OCI-LY1 (cell line): Measurements from ENCODE around the gene IGF1R.

ENCODE experiments used
- H2AFZ ChIP-seq: fragments of 200-600 bp; sonication (generic), shearing (Covaris generic); 2 replicates; pipeline ENCODE4 v1.6.0; 2014; ENCODE audit warnings: antibody characterized with exemption, mild to moderate bottlenecking, low read length
- H3F3A ChIP-seq: fragments of 200-600 bp; sonication (generic), shearing (Covaris generic); 2 replicates; pipeline ENCODE4 v1.6.0; 2014; ENCODE audit warnings: mild to moderate bottlenecking, antibody characterized with exemption, low read length, moderate library complexity; ENCODE audit not compliant: insufficient read depth
- H3K27ac ChIP-seq: fragments of 200-600 bp; sonication (generic); 2 replicates; pipeline ENCODE4 v1.5.1; 2014; ENCODE audit warnings: low read length, mixed run types, mild to moderate bottlenecking, low read depth; ENCODE audit not compliant: poor library complexity, severe bottlenecking
- H3K27me3 ChIP-seq: fragments of 200-600 bp; sonication (generic); 2 replicates; pipeline ENCODE4 v1.6.0; 2014; ENCODE audit warnings: antibody characterized with exemption, mild to moderate bottlenecking, low read length, moderate library complexity; ENCODE audit not compliant: insufficient read depth
- H3K36me3 ChIP-seq: fragments of 200-600 bp; sonication (generic); 2 replicates; pipeline ENCODE4 v1.6.1; 2014; ENCODE audit warnings: mild to moderate bottlenecking, antibody characterized with exemption, low read length, moderate library complexity, mixed read lengths; ENCODE audit not compliant: insufficient read depth
- H3K4me1 ChIP-seq: fragments of 200-600 bp; sonication (generic); 2 replicates; pipeline ENCODE4 v1.5.1; 2014; ENCODE audit warnings: mild to moderate bottlenecking, low read length, moderate library complexity; ENCODE audit not compliant: insufficient read depth, severe bottlenecking
- H3K4me2 ChIP-seq: fragments of 200-600 bp; sonication (generic), shearing (Covaris generic); 2 replicates; pipeline ENCODE4 v1.6.1; 2014; ENCODE audit warnings: low read length
- H3K4me3 ChIP-seq: fragments of 200-600 bp; sonication (generic); 2 replicates; pipeline ENCODE4 v1.5.1; 2014; ENCODE audit warnings: low read length, low read depth, mild to moderate bottlenecking, mixed read lengths; ENCODE audit not compliant: poor library complexity, severe bottlenecking
- H3K79me2 ChIP-seq: fragments of 200-600 bp; shearing (Covaris generic); 2 replicates; pipeline ENCODE4 v1.6.1; 2016; ENCODE audit warnings: mixed run types, low read length, mixed read lengths; ENCODE audit not compliant: insufficient read depth
- H3K9ac ChIP-seq: fragments of 200-600 bp; sonication (generic), shearing (Covaris generic); 2 replicates; pipeline ENCODE4 v1.6.1; 2014; ENCODE audit warnings: mild to moderate bottlenecking, low read length, mixed read lengths
- H3K9me2 ChIP-seq: fragments of 200-600 bp; sonication (generic), shearing (Covaris generic); 2 replicates; pipeline ENCODE4 v1.6.1; 2014; ENCODE audit warnings: low read depth, mild to moderate bottlenecking, low read length, mixed read lengths
- H3K9me3 ChIP-seq: fragments of 200-600 bp; shearing (Covaris generic); 2 replicates; pipeline ENCODE4 v1.6.1; 2014; ENCODE audit warnings: low read length, mixed read lengths
- H4K20me1 ChIP-seq: fragments of 200-600 bp; sonication (generic), shearing (Covaris generic); 2 replicates; pipeline ENCODE4 v1.6.0; 2016; ENCODE audit warnings: mild to moderate bottlenecking, low read length; ENCODE audit not compliant: insufficient read depth
- EZH2 ChIP-seq: fragments of 200-600 bp; sonication (generic), shearing (Covaris generic); IDR thresholded peaks from 2 replicates; pipeline ENCODE4 v1.8.0; 2017; ENCODE audit warnings: borderline replicate concordance, mixed run types, mild to moderate bottlenecking, antibody characterized with exemption, low read length, moderate library complexity, mixed read lengths
- TF ChIP-seq, protein P1 (sequence below): fragments of 200-600 bp; sonication (generic), shearing (Covaris generic); IDR thresholded peaks from 2 replicates; pipeline ENCODE4 v1.5.1; 2017; ENCODE audit warnings: mild to moderate bottlenecking, antibody characterized with exemption, low read length, moderate library complexity, mixed read lengths

IGF1R gene

DNA sequence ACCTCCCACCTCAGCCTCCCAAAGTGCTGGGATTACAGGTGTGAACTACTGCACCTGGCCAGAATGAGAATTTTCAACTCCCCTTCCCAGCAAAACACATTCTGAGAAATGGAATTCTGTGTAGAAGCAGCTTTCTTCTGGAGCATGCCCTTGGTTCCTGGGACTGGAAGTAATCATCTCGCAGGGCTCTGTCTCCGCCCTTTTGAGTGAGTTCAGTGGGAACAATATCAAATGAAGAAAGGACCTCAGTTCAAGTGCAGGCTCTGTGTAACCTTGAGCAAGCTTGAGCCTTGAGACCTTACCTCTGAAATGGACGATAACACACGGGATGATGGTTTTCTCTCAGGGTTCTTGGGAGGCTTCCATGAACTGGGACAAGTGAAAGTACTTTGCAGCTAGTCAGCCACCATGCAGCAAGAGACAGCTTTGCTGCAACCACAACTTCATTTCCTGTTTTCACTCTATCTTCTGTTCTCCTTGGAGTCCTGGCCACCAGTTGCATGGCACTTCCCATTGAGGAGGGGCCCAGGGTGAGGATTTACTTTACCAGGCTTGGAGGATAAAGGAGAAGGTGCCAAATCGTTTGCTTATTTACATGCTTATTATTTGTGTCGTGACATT lies 35.7 kb upstream of the IGF1R start:
- no peak overlapping the region for H2AFZ ChIP-seq
- TF ChIP-seq EZH2: no peak
- TF ChIP-seq, protein P1, sequence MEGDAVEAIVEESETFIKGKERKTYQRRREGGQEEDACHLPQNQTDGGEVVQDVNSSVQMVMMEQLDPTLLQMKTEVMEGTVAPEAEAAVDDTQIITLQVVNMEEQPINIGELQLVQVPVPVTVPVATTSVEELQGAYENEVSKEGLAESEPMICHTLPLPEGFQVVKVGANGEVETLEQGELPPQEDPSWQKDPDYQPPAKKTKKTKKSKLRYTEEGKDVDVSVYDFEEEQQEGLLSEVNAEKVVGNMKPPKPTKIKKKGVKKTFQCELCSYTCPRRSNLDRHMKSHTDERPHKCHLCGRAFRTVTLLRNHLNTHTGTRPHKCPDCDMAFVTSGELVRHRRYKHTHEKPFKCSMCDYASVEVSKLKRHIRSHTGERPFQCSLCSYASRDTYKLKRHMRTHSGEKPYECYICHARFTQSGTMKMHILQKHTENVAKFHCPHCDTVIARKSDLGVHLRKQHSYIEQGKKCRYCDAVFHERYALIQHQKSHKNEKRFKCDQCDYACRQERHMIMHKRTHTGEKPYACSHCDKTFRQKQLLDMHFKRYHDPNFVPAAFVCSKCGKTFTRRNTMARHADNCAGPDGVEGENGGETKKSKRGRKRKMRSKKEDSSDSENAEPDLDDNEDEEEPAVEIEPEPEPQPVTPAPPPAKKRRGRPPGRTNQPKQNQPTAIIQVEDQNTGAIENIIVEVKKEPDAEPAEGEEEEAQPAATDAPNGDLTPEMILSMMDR: no peak
- no peaks in the 10 kb centered on the region for H3K27me3 ChIP-seq

DNA sequence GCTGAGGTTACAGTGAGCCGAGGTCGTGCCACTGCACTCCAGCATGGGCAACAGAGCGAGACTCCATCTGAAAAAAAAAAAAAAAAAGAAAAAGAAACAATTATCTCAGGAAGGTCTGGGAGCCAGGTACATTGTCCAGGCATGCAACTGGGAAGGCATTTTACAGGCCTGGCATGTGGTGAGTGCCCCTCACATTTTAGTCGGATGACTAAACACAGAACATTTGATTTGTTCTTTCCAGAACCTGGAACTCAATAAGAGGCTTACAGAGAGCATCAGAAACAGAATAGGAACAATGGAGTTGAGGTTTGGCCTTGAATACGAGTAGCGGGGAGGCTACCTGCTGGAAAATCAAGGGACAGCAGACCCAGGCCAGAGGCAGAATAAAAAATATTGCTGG lies 33.7 kb upstream of the IGF1R start:
- Histone ChIP-seq H3K4me3 (no peak overlapping the region), H3F3A (no peaks in the 10 kb centered on the region), H2AFZ (no peak overlapping the region), H3K4me1 (no peaks in the 10 kb centered on the region), H3K4me2 (no peak overlapping the region), H3K27me3 (no peaks in the 10 kb centered on the region), H3K79me2 (no peaks in the 10 kb centered on the region), H3K9me3 (no peaks in the 10 kb centered on the region), H4K20me1 (no peaks in the 10 kb centered on the region), H3K9ac (no peak overlapping the region), H3K9me2 (no peaks in the 10 kb centered on the region), H3K27ac (no peak overlapping the region), H3K36me3 (no peaks in the 10 kb centered on the region)
- TF ChIP-seq, protein P1: no peak
- TF ChIP-seq EZH2: no peak

More for the DNA sequence above, 35.7 kb upstream of the IGF1R start:
- Histone ChIP-seq H3F3A (no peaks in the 10 kb centered on the region), H3K27ac (no peak overlapping the region), H3K79me2 (no peaks in the 10 kb centered on the region), H3K9me2 (no peaks in the 10 kb centered on the region), H3K36me3 (no peaks in the 10 kb centered on the region), H3K9me3 (no peaks in the 10 kb centered on the region), H3K4me2 (no peak overlapping the region), H3K4me3 (no peak overlapping the region), H3K9ac (no peak overlapping the region), H3K4me1 (no peaks in the 10 kb centered on the region), H4K20me1 (no peaks in the 10 kb centered on the region)

DNA sequence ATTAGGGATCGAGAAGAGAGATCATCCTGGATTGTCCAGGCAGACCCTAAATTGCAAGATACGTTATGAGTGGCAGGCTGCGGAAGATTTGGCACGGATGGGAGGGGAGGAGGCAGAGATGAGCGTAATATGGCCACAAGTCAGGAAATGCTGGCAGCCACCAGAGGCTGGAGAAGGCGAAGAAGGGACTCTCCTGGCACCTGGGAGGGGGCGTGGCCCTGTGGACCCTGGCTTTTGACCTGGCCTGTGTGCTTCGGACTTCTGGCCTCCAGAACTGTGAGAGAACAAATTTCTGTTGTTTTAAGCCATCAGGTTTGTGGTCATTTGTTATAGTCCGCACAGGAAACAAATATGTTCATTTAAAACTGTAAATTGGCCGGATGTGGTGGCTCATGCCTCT lies 31.9 kb upstream of the IGF1R start:
- H3K9me2 ChIP-seq: no peaks in the 10 kb centered on the region
- H3K4me3 ChIP-seq: no peak overlapping the region
- no peak overlapping the region for H3K27ac ChIP-seq
- H3F3A ChIP-seq: no peaks in the 10 kb centered on the region
- H2AFZ ChIP-seq: no peak overlapping the region
- TF ChIP-seq, protein P1: no peak
- no peak for TF ChIP-seq EZH2
- H3K9me3 ChIP-seq: no peaks in the 10 kb centered on the region
- no peaks in the 10 kb centered on the region for H3K79me2 ChIP-seq
- H3K27me3 ChIP-seq: no peaks in the 10 kb centered on the region
- H3K36me3 ChIP-seq: no peaks in the 10 kb centered on the region
- no peak overlapping the region for H3K4me2 ChIP-seq
- no peak overlapping the region for H3K9ac ChIP-seq
- H3K4me1 ChIP-seq: no peaks in the 10 kb centered on the region
- H4K20me1 ChIP-seq: no peaks in the 10 kb centered on the region
